ENCODE results near the gene CTDSP2.

CTDSP2 gene

GRCh38 chr12:57868221-57868620, 21.7 kb upstream of the CTDSP2 start:
- Mint-ChIP-seq H3K4me3 (peak overlapping the region in 1 of 3 experiments; percentile 49), H3K9me3 (no peaks in the 10 kb centered on the region), H3K36me3 (ENCODE audit: low read depth) (no peaks in the 10 kb centered on the region), H3K4me1 (peaks cover 46% of the 10 kb centered on the region), H3K27ac (peak overlapping the region; percentile 89 to 95 (median 92)), H3K27me3 (ENCODE audit: low read depth) (no peaks in the 10 kb centered on the region)
- no peak for TF ChIP-seq CTCF (IDR thresholded peaks at IDR 0.05; ENCODE audit: unreplicated experiment in 3 of 3)

- Mint-ChIP-seq H3K36me3 (ENCODE audit: low read depth) (no peaks in the 10 kb centered on the region), H3K27ac (peak overlapping the region; percentile 27 to 100 (median 92)), H3K4me3 (peak overlapping the region in 1 of 3 experiments; percentile 44), H3K9me3 (no peaks in the 10 kb centered on the region), H3K4me1 (peaks cover 44% of the 10 kb centered on the region), H3K27me3 (ENCODE audit: low read depth) (no peaks in the 10 kb centered on the region)
- TF ChIP-seq CTCF (IDR thresholded peaks at IDR 0.05; ENCODE audit: unreplicated experiment in 3 of 3), result no peak
These were observed 19.9 kb upstream of the CTDSP2 start for GRCh38 chr12:57866308-57867019.

- Mint-ChIP-seq H3K4me3 (peak overlapping the region; percentile 77 to 87 (median 83)), H3K4me1 (peaks cover 44% of the 10 kb centered on the region), H3K9me3 (no peaks in the 10 kb centered on the region), H3K27ac (peak overlapping the region; percentile 95 to 100 (median 99)), H3K27me3 (ENCODE audit: low read depth) (peaks cover 2% of the 10 kb centered on the region), H3K36me3 (ENCODE audit: low read depth) (no peaks in the 10 kb centered on the region)
- no peak for TF ChIP-seq CTCF (IDR thresholded peaks at IDR 0.05; ENCODE audit: unreplicated experiment in 3 of 3)
These were observed 18.7 kb upstream of the CTDSP2 start for GRCh38 chr12:57865084-57865751.

- Mint-ChIP-seq H3K27ac (peak overlapping the region; percentile 94 to 99 (median 97)), H3K27me3 (ENCODE audit: low read depth) (peaks cover 4% of the 10 kb centered on the region), H3K4me3 (peak overlapping the region; percentile 47 to 80 (median 73)), H3K36me3 (ENCODE audit: low read depth) (no peaks in the 10 kb centered on the region), H3K9me3 (no peaks in the 10 kb centered on the region), H3K4me1 (peaks cover 42% of the 10 kb centered on the region)
- no peak for TF ChIP-seq CTCF (IDR thresholded peaks at IDR 0.05; ENCODE audit: unreplicated experiment in 3 of 3)
These were observed 18.0 kb upstream of the CTDSP2 start for GRCh38 chr12:57864442-57865083.

- TF ChIP-seq CTCF (IDR thresholded peaks at IDR 0.05; ENCODE audit: unreplicated experiment in 3 of 3), result no peak
- Mint-ChIP-seq H3K9me3 (no peaks in the 10 kb centered on the region), H3K36me3 (ENCODE audit: low read depth) (no peaks in the 10 kb centered on the region), H3K27ac (peak overlapping the region in 2 of 3 experiments; percentile 44 to 99), H3K27me3 (ENCODE audit: low read depth) (peaks cover 8% of the 10 kb centered on the region), H3K4me3 (no peak overlapping the region), H3K4me1 (peaks cover 33% of the 10 kb centered on the region)
These were observed 17.1 kb upstream of the CTDSP2 start for GRCh38 chr12:57863676-57864075.
